GM12878 (cell line): ENCODE data around the gene PTCH2. TPM values are rescaled to one million over a fixed set of nuclear protein-coding genes. Genes with fewer than 3 reads are reported as not detected.
"Not testable (repeated sequence)": the region's sequence is repeated elsewhere in the genome, so short reads cannot be mapped to it uniquely, and the experiment has no call there.

Experiments used
- ATAC-seq: fragments of 200-7000 bp; cut with Tn5 transposase; 3 replicates; pipeline ENCODE4 v1.9.1; 2020; ENCODE audit warnings: mild to moderate bottlenecking, moderate library complexity
- BruUV-seq: library from RNA; stranded (reverse); fragments of 400-500 nt; replicated peaks from 2 replicates; lab custom pipeline; 2021; lab: Mats Ljungman, UMichigan
- CTCF ChIA-PET: fragments of 300-600 bp; sonication (Branson Sonifier 250); formaldehyde crosslinking; extraction: SDS; loops from one replicate; lab custom pipeline; 2021; ENCODE audit warnings: inconsistent platforms; lab: Yijun Ruan, JAX
- POLR2A ChIA-PET: fragments of 350-600 bp; formaldehyde crosslinking; extraction: SDS; loops from one replicate; lab custom pipeline; 2021; ENCODE audit warnings: inconsistent platforms; lab: Charles Lee
- RAD21 ChIA-PET: fragments of 300-600 bp; sonication (Branson Sonifier 250); formaldehyde crosslinking; loops from one replicate; lab custom pipeline; 2023; ENCODE audit warnings: antibody characterized with exemption; ENCODE audit not compliant: unreplicated experiment; lab: Charles Lee
- SMC1A ChIA-PET: fragments of 300-600 bp; sonication (Branson Sonifier 250); formaldehyde crosslinking; loops from one replicate; lab custom pipeline; 2023; ENCODE audit not compliant: unreplicated experiment, uncharacterized antibody; lab: Charles Lee
- DNase-seq: peaks from one replicate; pipeline ENCODE4 v3.0.0-alpha.2; 2011; ENCODE audit warnings: low read depth, low spot score
- FAIRE-seq: peaks from 3 replicates; lab custom pipeline; 2011; peaks lifted over from hg19 to GRCh38; lab: Jason Lieb, UNC
- H2AFZ ChIP-seq: 2 replicates; pipeline ENCODE4 v1.6.0; 2011; ENCODE audit warnings: low read depth, low read length, control low read depth; ENCODE audit not compliant: control insufficient read depth
- H3K27ac ChIP-seq: 2 replicates; pipeline ENCODE4 v1.5.1; 2011; ENCODE audit warnings: control low read depth; ENCODE audit not compliant: control insufficient read depth, insufficient read depth
- H3K27me3 ChIP-seq, 2 experiments: replicated peaks in 1 of 2; 2 replicates each; pipeline versions ENCODE4 v1.6.0 to v1.6.1; 2011; ENCODE audit warnings: low read length in 1 of 2; ENCODE audit not compliant: control insufficient read depth in 2 of 2, insufficient read depth in 2 of 2
- H3K36me3 ChIP-seq, 2 experiments: 2 replicates each; pipeline ENCODE4 v1.5.1; 2011; ENCODE audit warnings: low read length in 1 of 2; ENCODE audit not compliant: control insufficient read depth in 2 of 2, insufficient read depth in 2 of 2
- H3K4me1 ChIP-seq: 2 replicates; pipeline ENCODE4 v1.6.1; 2011; ENCODE audit warnings: mild to moderate bottlenecking, low read length, moderate library complexity, mixed read lengths; ENCODE audit not compliant: control insufficient read depth, insufficient read depth
- H3K4me2 ChIP-seq: 2 replicates; pipeline ENCODE4 v1.6.0; 2011; ENCODE audit warnings: control low read depth; ENCODE audit not compliant: control insufficient read depth, insufficient read depth
- H3K4me3 ChIP-seq: fragments of 200-600 bp; sonication (generic); 2 replicates; pipeline ENCODE4 v1.5.1; 2016
- H3K79me2 ChIP-seq: 2 replicates; pipeline ENCODE4 v1.6.0; 2011; ENCODE audit warnings: low read length; ENCODE audit not compliant: control insufficient read depth, insufficient read depth
- H3K9ac ChIP-seq: 2 replicates; pipeline ENCODE4 v1.8.0; 2011; ENCODE audit warnings: low read length, control low read depth, mixed read lengths; ENCODE audit not compliant: control insufficient read depth, insufficient read depth
- H3K9me3 ChIP-seq: replicated peaks from 3 replicates; pipeline ENCODE4 v1.5.1; 2011; ENCODE audit warnings: mild to moderate bottlenecking, low read length; ENCODE audit not compliant: control insufficient read depth, insufficient read depth
- H4K20me1 ChIP-seq: 2 replicates; pipeline ENCODE4 v1.6.0; 2011; ENCODE audit not compliant: control insufficient read depth, insufficient read depth
- ASH2L ChIP-seq: fragments of 300-600, 200-600 bp; sonication (generic); IDR thresholded peaks from 2 replicates; pipeline ENCODE4 v1.6.1; 2017; ENCODE audit warnings: low read depth, mild to moderate bottlenecking, borderline replicate concordance
- POLR2AphosphoS2 ChIP-seq: IDR thresholded peaks from 2 replicates; pipeline ENCODE4 v1.6.1; 2011; ENCODE audit warnings: low read depth, mild to moderate bottlenecking, low read length, improper control_type of control experiment, moderate library complexity
- SIX5 ChIP-seq: IDR thresholded peaks from 2 replicates; pipeline ENCODE4 v1.6.1; 2011; ENCODE audit warnings: mild to moderate bottlenecking, low read depth, low read length, moderate library complexity; ENCODE audit not compliant: severe bottlenecking
- WGBS: methylation state at CpG from one replicate; pipeline ENCODE4 v1.1.6; 2016; ENCODE audit warnings: low lambda C conversion rate; ENCODE audit not compliant: insufficient replicate concordance, insufficient coverage; ENCODE audit errors: missing lambda C conversion rate; 5-methylcytosine and 5-hydroxymethylcytosine counted together
- in situ Hi-C: fragments of 300-500 bp; cut with MboI; formaldehyde crosslinking; loops from 9 replicates; pipeline ENCODE4 v1.14.3; 2018; ENCODE audit warnings: mixed read lengths
- intact Hi-C: fragments of 100-400 bp; cut with micrococcal nuclease; formaldehyde crosslinking; loops from one replicate; pipeline ENCODE4 v1.14.2; 2022; ENCODE audit not compliant: unreplicated experiment
- polyA plus RNA-seq, 11 experiments: library from polyadenylated mRNA; depleted of rRNA in 4 of 11; unstranded in 6 of 11; stranded (reverse) in 5 of 11; fragments of >200 nt; fragmentation: Nextera tagmentation in 4 of 11; fragmentation: Illumina TruSeq in 1 of 11; extraction: Ambion mirVana in 4 of 11; extraction: Trizol in 1 of 11; gene quantifications; 1 replicate in 1 of 11; 2 replicates in 10 of 11; pipeline versions ENCODE4 v1.2.1 to v1.2.3, GENCODE V29; 2011 to 2016; ENCODE audit warnings: inconsistent platforms in 2 of 11, missing spikeins in 2 of 11, low read depth in 1 of 11
- total RNA-seq, 4 experiments: library from RNA; depleted of rRNA in 3 of 4; stranded (reverse); fragments of >200 nt in 3 of 4; fragmentation: Illumina TruSeq in 1 of 4; extraction: Trizol in 1 of 4; gene quantifications; 2 replicates each; pipeline versions ENCODE4 v1.2.1 to v1.2.3, GENCODE V29; 2013 to 2021
- TF ChIP-seq, protein P1 (sequence below): fragments of 150-350 bp; IDR thresholded peaks from 2 replicates; pipeline ENCODE4 v1.6.1; 2016; ENCODE audit warnings: low read depth, low read length

The PTCH2 gene
- total and polyA plus RNA-seq, 10 of the 15 experiments (the other 5 are each of a cell fraction or from before 2014, with no cell fraction given): 0.03 to 8.4 (median 0.10) TPM

DNA sequence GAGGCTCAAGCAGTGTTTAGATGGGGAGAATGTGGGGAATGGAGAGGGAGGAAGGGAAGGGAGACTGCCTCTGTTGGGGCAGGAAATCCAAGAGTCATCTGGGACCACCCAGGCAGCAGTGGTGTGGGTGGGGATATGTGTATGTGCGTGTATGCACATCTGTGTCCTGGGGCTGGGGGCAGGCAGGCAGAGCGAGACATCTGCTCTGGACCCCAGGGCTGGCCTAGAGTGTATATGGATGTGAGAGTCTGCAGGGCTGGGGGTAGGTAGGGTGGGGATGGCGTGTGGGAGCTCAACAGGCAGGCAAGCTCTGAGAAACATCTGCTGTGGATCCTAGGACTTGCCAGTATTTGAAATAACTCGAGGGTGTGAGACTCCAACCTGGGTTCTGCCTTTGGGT is 3.5 kb downstream of the PTCH2 start:
- Histone ChIP-seq H3K79me2 (no peaks in the 10 kb centered on the region), H3K9me3 (no peaks in the 10 kb centered on the region), H3K27me3 (no peaks in the 10 kb centered on the region), H2AFZ (no peak overlapping the region), H3K4me3 (no peak overlapping the region), H3K4me2 (no peak overlapping the region), H3K9ac (no peak overlapping the region), H3K27ac (no peak overlapping the region), H3K4me1 (no peaks in the 10 kb centered on the region)
- 26% methylated on average over 4 of the region's 4 CpGs for WGBS
- in situ Hi-C loops (no loop called here), intact Hi-C loops (loop anchor here (10.0 kb wide), 1 partner anchor 145 kb away; the partner anchor contains the start of gene EIF2B3)
- ChIA-PET CTCF (no interaction called here), RAD21 (no interaction called here), POLR2A (interaction anchor here (0.6 kb wide), 1 partner anchor 38 kb away, joined by 4 read pairs; no protein-coding TSS in a partner anchor)
- ATAC-seq: no peak
- DNase-seq: no peak
- no peak for FAIRE-seq
- no TSS peak for BruUV-seq
- TF ChIP-seq, protein P1, sequence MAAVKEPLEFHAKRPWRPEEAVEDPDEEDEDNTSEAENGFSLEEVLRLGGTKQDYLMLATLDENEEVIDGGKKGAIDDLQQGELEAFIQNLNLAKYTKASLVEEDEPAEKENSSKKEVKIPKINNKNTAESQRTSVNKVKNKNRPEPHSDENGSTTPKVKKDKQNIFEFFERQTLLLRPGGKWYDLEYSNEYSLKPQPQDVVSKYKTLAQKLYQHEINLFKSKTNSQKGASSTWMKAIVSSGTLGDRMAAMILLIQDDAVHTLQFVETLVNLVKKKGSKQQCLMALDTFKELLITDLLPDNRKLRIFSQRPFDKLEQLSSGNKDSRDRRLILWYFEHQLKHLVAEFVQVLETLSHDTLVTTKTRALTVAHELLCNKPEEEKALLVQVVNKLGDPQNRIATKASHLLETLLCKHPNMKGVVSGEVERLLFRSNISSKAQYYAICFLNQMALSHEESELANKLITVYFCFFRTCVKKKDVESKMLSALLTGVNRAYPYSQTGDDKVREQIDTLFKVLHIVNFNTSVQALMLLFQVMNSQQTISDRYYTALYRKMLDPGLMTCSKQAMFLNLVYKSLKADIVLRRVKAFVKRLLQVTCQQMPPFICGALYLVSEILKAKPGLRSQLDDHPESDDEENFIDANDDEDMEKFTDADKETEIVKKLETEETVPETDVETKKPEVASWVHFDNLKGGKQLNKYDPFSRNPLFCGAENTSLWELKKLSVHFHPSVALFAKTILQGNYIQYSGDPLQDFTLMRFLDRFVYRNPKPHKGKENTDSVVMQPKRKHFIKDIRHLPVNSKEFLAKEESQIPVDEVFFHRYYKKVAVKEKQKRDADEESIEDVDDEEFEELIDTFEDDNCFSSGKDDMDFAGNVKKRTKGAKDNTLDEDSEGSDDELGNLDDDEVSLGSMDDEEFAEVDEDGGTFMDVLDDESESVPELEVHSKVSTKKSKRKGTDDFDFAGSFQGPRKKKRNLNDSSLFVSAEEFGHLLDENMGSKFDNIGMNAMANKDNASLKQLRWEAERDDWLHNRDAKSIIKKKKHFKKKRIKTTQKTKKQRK: no peak
- TF ChIP-seq POLR2AphosphoS2 (no peak), SIX5 (no peak), ASH2L (no peak)
- TF ChIP-seq, all 136 proteins: peak for 0
- Histone ChIP-seq H3K36me3 (no peaks in the 10 kb centered on the region), H4K20me1 (no peaks in the 10 kb centered on the region)
- SMC1A ChIA-PET: no interaction called here

DNA sequence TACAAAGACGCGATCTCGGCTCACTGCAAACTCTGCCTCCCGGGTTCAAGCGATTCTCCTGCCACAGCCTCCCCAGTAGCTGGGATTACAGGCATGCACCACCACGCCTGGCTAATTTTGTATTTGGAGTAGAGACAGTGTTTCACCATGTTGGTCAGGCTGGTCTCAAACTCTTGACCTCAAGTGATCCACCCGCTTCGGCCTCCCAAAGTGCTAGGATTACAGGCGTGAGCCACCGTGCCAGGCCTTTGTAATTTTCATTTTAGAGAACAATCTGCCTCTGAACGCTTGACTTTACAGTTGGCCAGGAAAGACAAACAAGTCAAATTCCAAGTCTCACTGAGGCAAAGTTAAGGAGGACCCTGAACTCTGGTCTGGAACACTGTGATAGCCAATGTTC is 4.8 kb downstream of the PTCH2 start:
- FAIRE-seq: not testable (repeated sequence)
- intact Hi-C loops: loop anchor here (10.0 kb wide), 1 partner anchor 147 kb away; the partner anchor contains the start of gene EIF2B3

More for the DNA sequence above, 4.8 kb downstream of the PTCH2 start:
- H3K4me3 ChIP-seq, H3K4me1 ChIP-seq, ATAC-seq, H3K9ac ChIP-seq, H3K36me3 ChIP-seq, H3K9me3 ChIP-seq, H3K4me2 ChIP-seq, H3K27ac ChIP-seq, in situ Hi-C loops, DNase-seq, BruUV-seq, H2AFZ ChIP-seq, H4K20me1 ChIP-seq, H3K27me3 ChIP-seq, H3K79me2 ChIP-seq: not testable (repeated sequence)
- POLR2A ChIA-PET: interaction anchor here (0.5 to 0.7 kb wide), 4 partner anchors 10 to 310 kb away, joined by 3 read pairs; no protein-coding TSS in a partner anchor
- WGBS: 86% methylated on average over 11 of the region's 11 CpGs
- SMC1A ChIA-PET: interaction anchor here (0.6 to 1.1 kb wide), 2 partner anchors 147 to 173 kb away, joined by 3 to 4 read pairs; partner anchors contain the start of gene HECTD3
- RAD21 ChIA-PET: interaction anchor here (2.8 kb wide), 1 partner anchor 173 kb away, joined by 19 read pairs; the partner anchor contains the start of genes HECTD3 and UROD
- CTCF ChIA-PET: interaction anchor here (0.9 to 3.5 kb wide), 7 partner anchors 8 to 462 kb away, joined by 3 to 15 read pairs (median 3); no protein-coding TSS in a partner anchor
